ENCODE measurements around the gene ABTB2.
A peak's percentile ranks its signal among the peaks of the same experiment; 100 is the strongest.
"Not testable (repeated sequence)": the region's sequence is repeated elsewhere in the genome, so short reads cannot be mapped to it uniquely, and the experiment has no call there.

Gene ABTB2

GRCh38 chr11:34357701-34358257 lies at the start of gene ABTB2:
ABTB2 (minus strand) TSS chr11:34358010.
- peak; percentile 97 for DNase-seq

GRCh38 chr11:34407121-34407813 lies 49.5 kb upstream of the ABTB2 start:
- DNase-seq, result no peak

- DNase-seq, result no peak
Measured at GRCh38 chr11:34406413-34406812, 48.6 kb upstream of the ABTB2 start.

GRCh38 chr11:34405079-34405858 lies 47.5 kb upstream of the ABTB2 start:
- DNase-seq, result no peak

GRCh38 chr11:34404280-34404679 lies 46.5 kb upstream of the ABTB2 start:
- DNase-seq, result no peak

GRCh38 chr11:34403431-34403830 lies 45.6 kb upstream of the ABTB2 start:
- DNase-seq, result no peak

GRCh38 chr11:34397811-34398210 lies 40.0 kb upstream of the ABTB2 start:
- DNase-seq, result no peak

- no peak for DNase-seq
Measured at GRCh38 chr11:34397120-34397519, 39.3 kb upstream of the ABTB2 start.

- DNase-seq, result no peak
Measured at GRCh38 chr11:34395916-34396550, 38.2 kb upstream of the ABTB2 start.

- no peak for DNase-seq
Measured at GRCh38 chr11:34394771-34395300, 37.0 kb upstream of the ABTB2 start.

GRCh38 chr11:34387653-34388052 lies 29.8 kb upstream of the ABTB2 start:
- no peak for DNase-seq

GRCh38 chr11:34386356-34386755 lies 28.5 kb upstream of the ABTB2 start:
- DNase-seq, result not testable (repeated sequence)

GRCh38 chr11:34382532-34383276 lies 24.9 kb upstream of the ABTB2 start:
- no peak for DNase-seq

- no peak for DNase-seq
Measured at GRCh38 chr11:34381775-34382174, 24.0 kb upstream of the ABTB2 start.

- DNase-seq, result no peak
Measured at GRCh38 chr11:34380696-34381095, 22.9 kb upstream of the ABTB2 start.

- no peak for DNase-seq
Measured at GRCh38 chr11:34379539-34379938, 21.7 kb upstream of the ABTB2 start.

- no peak for DNase-seq
Measured at GRCh38 chr11:34379079-34379478, 21.3 kb upstream of the ABTB2 start.

GRCh38 chr11:34373727-34374126 lies 15.9 kb upstream of the ABTB2 start:
- no peak for DNase-seq

- DNase-seq, result no peak
Measured at GRCh38 chr11:34366522-34366921, 8.7 kb upstream of the ABTB2 start.

- DNase-seq, result no peak
Measured at GRCh38 chr11:34364102-34364501, 6.3 kb upstream of the ABTB2 start.

GRCh38 chr11:34363363-34364084 lies 5.7 kb upstream of the ABTB2 start:
- DNase-seq, result no peak

GRCh38 chr11:34360046-34360445 lies 2.2 kb upstream of the ABTB2 start:
- no peak for DNase-seq

Data from CD4-positive, alpha-beta T cell treated with Interleukin-21 for 1 hour (primary cell).